Brain microvascular endothelial cell (primary cell): ENCODE measurements around the gene PIK3C2B.

ENCODE experiments used
- DNase-seq: peaks from one replicate; pipeline ENCODE4 v3.0.0-alpha.2; 2020
- H3K27ac ChIP-seq: fragments of 250-450 bp; sonication (Bioruptor Pico); 2 replicates; pipeline ENCODE4 v1.5.1; 2020; ENCODE audit warnings: mild to moderate bottlenecking, moderate library complexity
- H3K27me3 ChIP-seq: fragments of 250-450 bp; sonication (Bioruptor Pico); replicated peaks from 2 replicates; pipeline ENCODE4 v1.5.1; 2020; ENCODE audit warnings: mild to moderate bottlenecking
- H3K36me3 ChIP-seq: fragments of 250-450 bp; sonication (Bioruptor Pico); replicated peaks from 2 replicates; pipeline ENCODE4 v1.5.1; 2020; ENCODE audit warnings: mild to moderate bottlenecking
- H3K4me3 ChIP-seq: 2 replicates; pipeline ENCODE4 v1.5.1; 2011; ENCODE audit warnings: low read depth, mild to moderate bottlenecking, control low read depth, low read length, moderate library complexity
- CTCF ChIP-seq: IDR thresholded peaks from 2 replicates; pipeline ENCODE4 v1.5.1; 2011; ENCODE audit warnings: low read depth, mild to moderate bottlenecking, moderate library complexity, low read length, control low read depth, inconsistent platforms; ENCODE audit errors: missing control alignments
- in situ Hi-C: cut with HindIII; loops from 2 replicates; pipeline ENCODE4 v1.10.0; 2017; ENCODE audit warnings: low sequenced_read_pairs, low pct_ligation_motif_present

PIK3C2B gene

DNA sequence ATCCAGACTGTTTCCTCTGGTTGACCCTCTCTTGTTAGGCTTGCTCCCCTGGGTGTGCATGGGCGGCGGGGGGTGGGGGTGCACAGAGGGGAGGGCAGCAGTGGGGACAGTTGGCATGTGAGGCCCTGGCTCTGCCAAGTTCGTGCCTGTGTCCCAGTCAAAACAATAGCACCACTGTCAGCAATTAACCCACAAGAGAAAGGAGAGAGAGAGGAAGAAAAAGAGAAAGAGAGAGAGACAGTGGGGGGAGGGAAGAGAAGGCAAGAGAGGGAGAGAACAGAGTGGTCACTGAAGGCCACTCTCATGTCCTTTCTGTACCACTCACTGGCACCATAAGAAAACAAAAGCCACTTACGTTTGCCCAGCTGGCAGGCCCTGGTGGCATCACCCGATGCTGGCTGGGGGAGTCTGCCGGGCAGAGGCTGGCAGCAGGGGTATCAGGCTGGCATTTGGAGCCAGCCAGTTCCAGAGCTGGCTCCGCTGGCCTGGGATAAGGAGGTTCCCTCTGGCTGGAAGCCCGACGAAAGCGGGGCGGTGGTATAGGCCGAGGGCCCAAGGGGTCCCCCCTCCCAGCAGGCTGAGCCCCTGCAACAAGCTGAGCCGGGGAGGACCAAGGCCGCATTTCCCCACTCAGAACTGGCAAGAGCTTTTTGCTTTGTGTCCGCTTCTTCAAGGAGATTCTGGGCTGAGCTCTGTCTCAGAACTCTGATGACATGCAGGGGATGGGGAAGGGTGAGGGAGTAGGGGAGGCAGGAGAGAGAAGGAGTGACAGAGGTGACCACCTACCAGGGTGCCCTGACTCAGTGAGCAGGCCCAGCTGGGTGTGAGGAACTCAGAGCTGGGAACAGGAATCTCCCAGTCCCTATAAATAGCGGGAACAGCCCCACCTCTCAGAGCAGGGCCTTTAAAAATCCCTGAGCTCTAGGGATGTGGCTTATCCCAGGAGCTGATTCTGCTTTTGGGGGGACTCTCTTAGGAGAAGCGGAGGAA, 27.9 kb downstream of the PIK3C2B start:
- H3K4me3 ChIP-seq = no peak overlapping the region
- no peaks in the 10 kb centered on the region for H3K36me3 ChIP-seq
- in situ Hi-C loops = no loop called here
- TF ChIP-seq CTCF = no peak
- no peak overlapping the region for H3K27ac ChIP-seq
- H3K27me3 ChIP-seq = no peaks in the 10 kb centered on the region
- no peak for DNase-seq

DNA sequence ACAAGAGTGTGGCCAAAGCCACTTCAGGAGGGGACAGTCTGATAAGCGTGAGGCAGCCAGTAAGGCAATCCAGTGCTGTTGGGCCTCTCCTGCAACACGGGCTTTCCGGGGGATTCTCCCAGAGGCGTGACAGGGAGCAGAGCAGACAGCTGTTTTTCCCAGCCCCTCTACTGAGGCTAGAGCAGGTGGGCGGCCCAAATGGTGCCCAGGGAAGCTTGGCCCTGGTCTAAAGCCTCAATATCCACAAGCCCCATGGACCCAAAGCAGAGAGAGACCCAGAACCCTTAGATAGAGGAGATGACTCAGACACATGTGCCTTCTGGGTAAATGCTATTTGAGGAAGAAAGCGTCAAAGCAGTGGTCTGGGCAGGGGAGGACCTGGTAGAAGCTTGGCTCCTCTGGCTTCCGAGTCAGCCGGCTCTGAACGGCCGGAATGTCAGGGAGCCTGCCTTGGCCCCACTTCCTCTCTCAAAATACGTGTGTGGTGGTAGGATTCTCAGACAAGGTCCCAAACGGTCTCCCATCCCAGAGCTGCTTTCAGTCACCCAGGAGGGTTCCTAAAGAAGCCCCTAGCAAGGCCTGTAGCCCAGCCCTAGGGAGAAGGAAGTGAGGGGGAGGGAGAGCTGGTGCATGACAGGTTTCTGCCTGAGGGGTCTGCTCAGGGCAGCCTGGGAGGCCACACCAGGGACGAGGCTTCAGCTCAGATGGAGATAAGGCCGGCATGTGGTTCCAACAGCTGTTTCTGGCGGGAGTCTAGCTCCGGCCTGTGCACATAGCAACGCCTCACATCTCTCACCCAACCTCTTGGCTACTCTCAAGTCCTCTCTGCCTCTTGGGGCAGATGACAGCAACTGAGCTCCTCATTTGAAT, 28.8 kb downstream of the PIK3C2B start:
- DNase-seq = no peak
- Histone ChIP-seq H3K4me3 (no peak overlapping the region), H3K27ac (no peak overlapping the region), H3K36me3 (no peaks in the 10 kb centered on the region), H3K27me3 (no peaks in the 10 kb centered on the region)
- no peak for TF ChIP-seq CTCF
- in situ Hi-C loops = no loop called here

GRCh38 chr1:204464701-204465100, 29.9 kb downstream of the PIK3C2B start:
- DNase-seq = no peak
- in situ Hi-C loops = no loop called here

DNA sequence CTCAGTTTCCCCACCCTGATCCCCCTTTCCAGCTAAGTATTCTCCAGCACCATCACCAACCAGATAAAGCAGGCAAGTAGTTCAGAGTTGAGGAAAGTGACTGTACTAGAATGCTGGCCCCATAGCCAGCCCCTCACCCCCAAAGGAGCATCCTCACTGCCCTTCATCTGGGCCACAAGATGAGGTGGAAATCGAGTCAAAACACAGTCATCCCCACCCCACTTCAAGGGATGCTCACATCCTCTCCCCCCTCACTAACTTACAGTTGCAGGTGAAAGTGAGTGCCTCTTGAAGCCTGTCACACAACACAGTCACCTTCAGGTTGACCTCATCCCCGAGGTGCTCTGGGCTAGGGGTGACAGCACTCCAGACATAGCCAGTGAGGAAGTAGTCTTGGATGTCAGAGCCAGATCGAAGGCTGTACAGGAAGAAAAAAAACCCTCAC, 30.4 kb downstream of the PIK3C2B start:
- in situ Hi-C loops = no loop called here
- H3K27ac ChIP-seq = no peak overlapping the region
- no peaks in the 10 kb centered on the region for H3K27me3 ChIP-seq
- TF ChIP-seq CTCF = no peak
- no peak for DNase-seq
- no peaks in the 10 kb centered on the region for H3K36me3 ChIP-seq
- H3K4me3 ChIP-seq = no peak overlapping the region

More at GRCh38 chr1:204464701-204465100, 29.9 kb downstream of the PIK3C2B start:
- no peak for TF ChIP-seq CTCF
- Histone ChIP-seq H3K27me3 (no peaks in the 10 kb centered on the region), H3K4me3 (no peak overlapping the region), H3K36me3 (no peaks in the 10 kb centered on the region), H3K27ac (no peak overlapping the region)

DNA sequence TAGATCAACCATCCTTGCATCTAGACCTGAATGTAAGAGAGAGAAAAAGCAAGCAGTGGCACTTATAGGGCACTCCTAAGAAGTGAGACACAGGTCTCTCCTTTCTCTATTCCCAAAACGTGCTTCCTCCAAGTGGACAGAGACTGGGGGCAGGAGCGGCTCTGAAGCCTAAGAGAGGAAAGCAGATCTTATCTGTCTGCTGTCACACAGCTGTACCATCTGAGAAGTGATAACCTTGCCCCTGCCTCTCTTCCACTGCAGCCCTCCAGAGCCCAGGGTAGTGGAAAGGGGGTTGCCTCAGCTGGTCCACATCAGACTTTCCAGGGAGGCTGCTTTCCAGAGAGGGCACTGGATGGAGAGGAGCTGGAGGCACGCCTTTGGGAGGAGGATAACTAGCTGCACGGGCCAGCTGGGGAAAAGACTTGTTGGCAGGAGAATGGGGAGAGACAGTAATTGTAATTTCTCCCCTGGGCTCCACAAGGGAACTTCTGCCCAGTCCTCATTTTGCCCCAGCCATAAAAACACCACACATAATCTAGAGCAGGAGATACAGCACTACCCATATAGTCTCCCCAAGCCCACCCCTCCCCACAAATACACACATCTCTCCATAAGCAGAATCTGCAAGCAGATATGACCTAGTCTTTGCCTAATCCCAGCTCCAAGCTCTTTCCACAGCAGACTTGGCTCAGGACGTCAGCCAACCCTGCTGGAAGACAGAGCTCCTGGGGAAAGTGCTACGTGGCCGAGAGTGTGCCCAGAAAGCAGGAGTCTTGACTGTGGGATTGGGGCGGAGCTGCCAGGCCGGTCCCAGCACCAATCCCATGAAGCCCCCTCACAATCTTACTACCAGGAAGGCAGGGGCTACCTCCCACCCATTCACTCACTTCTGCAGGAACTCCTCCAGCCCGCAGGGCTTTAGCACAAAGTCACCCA, 31.2 kb downstream of the PIK3C2B start:
- Histone ChIP-seq H3K27me3 (no peaks in the 10 kb centered on the region), H3K27ac (no peak overlapping the region), H3K36me3 (no peaks in the 10 kb centered on the region), H3K4me3 (no peak overlapping the region)
- no peak for DNase-seq
- no peak for TF ChIP-seq CTCF
- in situ Hi-C loops = no loop called here
